Activated CD4-positive, alpha-beta memory T cell treated with anti-CD3 and anti-CD28 coated beads, Interleukin-2, amount 10 ng/mL, durations not matched to agents 7 days and 5 days (primary cell): ENCODE results near the gene OLFML2B. TPM values are rescaled to one million over a fixed set of nuclear protein-coding genes. Genes with fewer than 3 reads are reported as not detected.

ENCODE experiments used
- CTCF ChIA-PET: fragments of 350-600 bp; sonication (Branson Sonifier 250); formaldehyde crosslinking; loops from one replicate; lab custom pipeline; 2021; ENCODE audit warnings: antibody characterized with exemption, inconsistent platforms; lab: Charles Lee
- POLR2A ChIA-PET: fragments of 350-600 bp; sonication (Branson Sonifier 250); formaldehyde crosslinking; loops from one replicate; lab custom pipeline; 2021; ENCODE audit warnings: antibody characterized with exemption; lab: Charles Lee
- DNase-seq: peaks from one replicate; pipeline ENCODE4 v3.0.0-alpha.2; 2020
- H3K27ac Mint-ChIP-seq: one replicate; pipeline ENCODE4 v1.8.0; 2021; ENCODE audit warnings: mild to moderate bottlenecking, mixed read lengths
- H3K27me3 Mint-ChIP-seq: one replicate; pipeline ENCODE4 v1.8.0; 2021; ENCODE audit warnings: mixed read lengths
- H3K36me3 Mint-ChIP-seq: one replicate; pipeline ENCODE4 v1.8.0; 2021; ENCODE audit warnings: low read depth, mixed read lengths
- H3K4me1 Mint-ChIP-seq: one replicate; pipeline ENCODE4 v1.8.0; 2021; ENCODE audit warnings: mixed read lengths
- H3K4me3 Mint-ChIP-seq: one replicate; pipeline ENCODE4 v1.8.0; 2021; ENCODE audit warnings: mild to moderate bottlenecking, mixed read lengths
- H3K9me3 Mint-ChIP-seq: one replicate; pipeline ENCODE4 v1.8.0; 2021; ENCODE audit warnings: mixed read lengths
- total RNA-seq, 2 experiments: library from RNA; stranded (reverse); gene quantifications; one replicate each; pipeline ENCODE4 v1.2.3, GENCODE V29; 2021

OLFML2B gene
- total RNA-seq, 2 experiments from 2014 or later, result not detected

GRCh38 chr1:161956097-161956496, 67.6 kb downstream of the OLFML2B start:
- ChIA-PET CTCF (no interaction called here), POLR2A (no interaction called here)
- DNase-seq, result no peak
- Mint-ChIP-seq H3K4me1 (peaks cover 16% of the 10 kb centered on the region), H3K27me3 (no peaks in the 10 kb centered on the region), H3K27ac (no peak overlapping the region), H3K36me3 (peaks cover 18% of the 10 kb centered on the region), H3K4me3 (no peak overlapping the region), H3K9me3 (no peaks in the 10 kb centered on the region)

DNA sequence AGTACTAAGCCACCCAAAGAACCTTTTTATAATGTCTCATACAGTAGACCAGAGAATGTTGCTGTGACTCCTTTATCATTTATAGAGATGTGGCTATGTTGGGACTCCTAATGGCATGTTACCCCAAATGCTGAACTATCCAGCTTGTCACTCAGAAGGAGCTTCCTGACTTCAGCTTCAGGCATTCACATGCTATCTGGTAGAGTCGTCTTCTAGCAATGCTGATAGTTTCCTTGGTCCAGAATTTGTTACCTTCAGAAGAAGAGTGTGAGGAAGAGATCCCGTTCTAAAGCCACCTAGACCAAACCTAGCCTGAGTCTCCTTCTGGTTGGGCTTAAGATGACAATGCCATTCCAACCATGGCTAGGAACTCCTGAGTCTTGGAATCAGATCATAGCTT, 68.1 kb downstream of the OLFML2B start:
- ChIA-PET CTCF (no interaction called here), POLR2A (no interaction called here)
- H3K4me3 Mint-ChIP-seq, result no peak overlapping the region
- H3K27me3 Mint-ChIP-seq, result no peaks in the 10 kb centered on the region
- H3K9me3 Mint-ChIP-seq, result no peaks in the 10 kb centered on the region
- H3K36me3 Mint-ChIP-seq, result peaks cover 15% of the 10 kb centered on the region
- no peak overlapping the region for H3K27ac Mint-ChIP-seq
- no peak for DNase-seq
- H3K4me1 Mint-ChIP-seq, result peaks cover 15% of the 10 kb centered on the region

DNA sequence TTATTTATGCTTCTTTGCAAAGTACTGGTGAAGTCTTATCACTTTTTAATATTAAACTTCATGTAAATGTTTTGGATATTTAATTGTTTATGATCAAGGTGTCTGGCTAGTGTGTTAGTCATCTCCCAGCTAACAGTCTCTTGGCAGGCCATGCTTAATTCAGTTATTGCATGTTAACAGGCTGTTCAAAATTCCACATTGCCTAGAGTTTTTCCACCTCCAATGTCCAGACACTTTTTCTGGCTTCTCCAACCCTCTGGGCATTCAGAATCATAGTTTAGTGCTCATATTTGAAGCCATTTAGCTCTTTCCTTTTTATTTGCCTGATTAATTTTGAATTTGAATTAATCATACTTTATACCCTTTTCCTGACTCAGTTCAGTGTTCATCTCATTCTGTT, 69.2 kb downstream of the OLFML2B start:
- Mint-ChIP-seq H3K27me3 (no peaks in the 10 kb centered on the region), H3K4me1 (peaks cover 15% of the 10 kb centered on the region), H3K4me3 (no peak overlapping the region), H3K36me3 (peaks cover 12% of the 10 kb centered on the region), H3K27ac (no peak overlapping the region), H3K9me3 (no peaks in the 10 kb centered on the region)
- ChIA-PET POLR2A (no interaction called here), CTCF (interaction anchor here (0.6 kb wide), 1 partner anchor 83 kb away, joined by 3 read pairs; no protein-coding TSS in a partner anchor)
- no peak for DNase-seq

DNA sequence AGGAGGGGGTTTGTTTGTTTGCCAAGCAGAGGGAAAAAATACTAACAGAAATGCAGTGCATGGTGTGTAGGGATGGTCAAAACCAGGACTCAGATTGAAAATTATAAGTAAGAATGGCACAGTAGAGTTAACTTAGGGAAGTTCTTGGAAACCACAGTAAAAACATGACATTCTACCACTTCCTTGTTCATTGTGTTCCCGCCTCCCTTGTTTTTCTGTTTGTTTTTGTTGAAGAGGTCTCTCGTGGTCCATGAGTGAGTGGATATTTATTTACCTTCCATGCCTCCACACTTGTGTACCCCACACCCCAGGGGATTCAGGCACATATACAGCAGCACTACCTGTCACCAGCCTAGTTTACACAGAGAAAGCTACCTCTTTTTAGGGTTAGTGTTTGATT, 69.6 kb downstream of the OLFML2B start:
- H3K27me3 Mint-ChIP-seq, result no peaks in the 10 kb centered on the region

GRCh38 chr1:161953256-161953920, 70.3 kb downstream of the OLFML2B start:
- Mint-ChIP-seq H3K9me3 (no peaks in the 10 kb centered on the region), H3K4me3 (no peak overlapping the region), H3K36me3 (peaks cover 3% of the 10 kb centered on the region), H3K27me3 (no peaks in the 10 kb centered on the region), H3K4me1 (peaks cover 15% of the 10 kb centered on the region), H3K27ac (no peak overlapping the region)
- ChIA-PET CTCF (interaction anchor here (1.3 kb wide), 1 partner anchor 8 kb away, joined by 4 read pairs; no protein-coding TSS in a partner anchor), POLR2A (no interaction called here)
- no peak for DNase-seq

More for the DNA sequence above, 69.6 kb downstream of the OLFML2B start:
- no peak overlapping the region for H3K4me3 Mint-ChIP-seq
- peaks cover 15% of the 10 kb centered on the region for H3K4me1 Mint-ChIP-seq
- ChIA-PET CTCF (interaction anchor here (0.6 kb wide), 1 partner anchor 83 kb away, joined by 3 read pairs; no protein-coding TSS in a partner anchor), POLR2A (no interaction called here)
- DNase-seq, result no peak
- H3K27ac Mint-ChIP-seq, result no peak overlapping the region
- no peaks in the 10 kb centered on the region for H3K9me3 Mint-ChIP-seq
- H3K36me3 Mint-ChIP-seq, result peaks cover 10% of the 10 kb centered on the region

DNA sequence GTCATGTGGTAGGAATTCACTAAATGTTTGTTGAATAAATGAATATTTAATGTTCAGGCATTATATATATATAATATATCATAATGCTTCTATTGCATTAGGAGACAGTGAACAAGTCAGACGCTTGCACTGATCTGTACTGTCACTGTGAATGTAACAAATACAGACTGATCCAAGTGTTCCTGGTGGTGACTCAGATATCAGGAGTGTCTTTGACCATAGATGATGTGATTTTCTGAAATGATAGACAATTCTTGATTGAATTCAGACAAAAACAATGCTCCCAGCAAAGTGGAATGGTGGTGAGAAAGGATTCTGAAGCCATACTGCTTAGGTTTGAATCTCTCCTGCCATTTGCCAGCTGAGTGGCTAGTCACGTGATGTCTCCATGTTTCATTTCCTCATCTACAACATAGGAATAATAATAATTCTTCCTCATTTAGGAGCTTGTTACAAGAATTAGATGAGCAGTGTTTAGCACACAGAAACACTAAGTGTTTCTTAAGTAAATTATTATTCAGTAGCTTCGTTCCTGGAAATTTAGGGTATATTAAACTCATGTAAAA, 71.0 kb downstream of the OLFML2B start:
- no peak for DNase-seq
- ChIA-PET POLR2A (no interaction called here), CTCF (interaction anchor here (1.3 kb wide), 1 partner anchor 9 kb away, joined by 4 read pairs; no protein-coding TSS in a partner anchor)
- Mint-ChIP-seq H3K27ac (no peak overlapping the region), H3K9me3 (no peaks in the 10 kb centered on the region), H3K4me3 (no peak overlapping the region), H3K36me3 (peaks cover 3% of the 10 kb centered on the region), H3K4me1 (peaks cover 15% of the 10 kb centered on the region), H3K27me3 (no peaks in the 10 kb centered on the region)

GRCh38 chr1:161951646-161952045, 72.0 kb downstream of the OLFML2B start:
- POLR2A ChIA-PET, result no interaction called here
- no peak overlapping the region for H3K4me3 Mint-ChIP-seq
- peaks cover 7% of the 10 kb centered on the region for H3K36me3 Mint-ChIP-seq
- no peak for DNase-seq
- no peaks in the 10 kb centered on the region for H3K9me3 Mint-ChIP-seq
- H3K27ac Mint-ChIP-seq, result no peak overlapping the region
- H3K4me1 Mint-ChIP-seq, result peaks cover 15% of the 10 kb centered on the region
- CTCF ChIA-PET, result no interaction called here
- H3K27me3 Mint-ChIP-seq, result no peaks in the 10 kb centered on the region

DNA sequence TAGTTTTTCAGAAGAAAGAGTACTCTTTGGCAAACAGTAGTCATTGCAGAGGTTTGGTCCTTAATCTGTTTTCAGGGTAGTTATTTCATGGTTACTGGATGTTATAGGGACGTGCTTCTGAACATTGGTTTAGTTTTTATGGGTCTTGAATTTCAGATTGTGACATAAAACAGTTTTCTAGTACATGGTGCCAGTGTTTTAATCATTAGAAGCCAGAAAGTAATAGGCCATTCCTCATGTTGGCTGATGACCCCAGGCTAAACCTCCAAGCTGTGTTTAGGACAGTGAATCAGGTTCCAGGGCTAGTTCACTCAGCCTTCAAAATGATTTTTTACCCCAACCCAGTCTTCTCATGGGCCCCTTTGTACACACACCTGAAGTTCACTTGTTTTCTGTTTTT, 73.3 kb downstream of the OLFML2B start:
- POLR2A ChIA-PET, result no interaction called here
- CTCF ChIA-PET, result no interaction called here

DNA sequence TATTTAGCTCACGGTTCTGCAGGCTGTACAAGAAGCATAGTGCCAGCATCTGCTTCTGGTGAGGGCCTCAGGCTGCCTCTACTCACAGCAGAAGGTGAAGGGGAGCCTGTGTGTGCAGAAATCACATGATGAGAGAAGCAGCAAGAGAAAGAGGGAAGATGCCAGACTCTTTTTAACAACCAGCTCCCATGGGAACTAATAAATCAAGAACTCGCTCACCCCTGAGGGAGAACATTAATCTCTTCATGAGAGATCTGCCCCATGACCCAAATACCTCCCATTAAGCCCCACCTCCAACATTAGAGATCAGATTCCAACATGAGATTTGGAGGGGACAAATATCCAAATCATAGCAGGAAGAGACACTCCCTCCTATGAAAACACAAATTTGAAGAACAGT, 74.1 kb downstream of the OLFML2B start:
- DNase-seq, result no peak
- H3K27ac Mint-ChIP-seq, result no peak overlapping the region
- ChIA-PET POLR2A (no interaction called here), CTCF (no interaction called here)
- no peaks in the 10 kb centered on the region for H3K27me3 Mint-ChIP-seq
- H3K4me3 Mint-ChIP-seq, result no peak overlapping the region
- no peaks in the 10 kb centered on the region for H3K9me3 Mint-ChIP-seq
- peaks cover 12% of the 10 kb centered on the region for H3K4me1 Mint-ChIP-seq
- H3K36me3 Mint-ChIP-seq, result peaks cover 16% of the 10 kb centered on the region

More for the DNA sequence above, 73.3 kb downstream of the OLFML2B start:
- Mint-ChIP-seq H3K27ac (no peak overlapping the region), H3K27me3 (no peaks in the 10 kb centered on the region), H3K36me3 (peaks cover 10% of the 10 kb centered on the region), H3K4me1 (peaks cover 15% of the 10 kb centered on the region), H3K9me3 (no peaks in the 10 kb centered on the region), H3K4me3 (no peak overlapping the region)
- no peak for DNase-seq

DNA sequence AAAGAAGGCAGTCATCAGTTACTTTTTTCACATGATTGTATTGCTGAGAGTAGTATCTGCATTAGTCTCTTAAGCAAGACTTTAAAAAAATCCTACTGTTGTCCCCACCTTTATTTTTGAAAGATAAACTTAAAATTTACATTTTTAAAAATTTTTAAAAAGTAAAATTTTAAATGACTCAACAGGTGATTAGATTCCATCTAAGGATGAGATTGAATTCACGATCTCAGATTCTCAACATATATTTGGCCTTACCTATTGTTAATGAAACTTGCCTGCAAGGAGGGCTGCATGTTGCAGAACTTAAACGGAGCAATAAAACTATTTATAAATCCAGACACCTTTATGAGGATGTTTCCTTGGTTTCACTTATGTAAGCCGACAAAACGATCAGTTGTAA, 75.2 kb downstream of the OLFML2B start:
- POLR2A ChIA-PET, result no interaction called here
- no peak overlapping the region for H3K4me3 Mint-ChIP-seq

DNA sequence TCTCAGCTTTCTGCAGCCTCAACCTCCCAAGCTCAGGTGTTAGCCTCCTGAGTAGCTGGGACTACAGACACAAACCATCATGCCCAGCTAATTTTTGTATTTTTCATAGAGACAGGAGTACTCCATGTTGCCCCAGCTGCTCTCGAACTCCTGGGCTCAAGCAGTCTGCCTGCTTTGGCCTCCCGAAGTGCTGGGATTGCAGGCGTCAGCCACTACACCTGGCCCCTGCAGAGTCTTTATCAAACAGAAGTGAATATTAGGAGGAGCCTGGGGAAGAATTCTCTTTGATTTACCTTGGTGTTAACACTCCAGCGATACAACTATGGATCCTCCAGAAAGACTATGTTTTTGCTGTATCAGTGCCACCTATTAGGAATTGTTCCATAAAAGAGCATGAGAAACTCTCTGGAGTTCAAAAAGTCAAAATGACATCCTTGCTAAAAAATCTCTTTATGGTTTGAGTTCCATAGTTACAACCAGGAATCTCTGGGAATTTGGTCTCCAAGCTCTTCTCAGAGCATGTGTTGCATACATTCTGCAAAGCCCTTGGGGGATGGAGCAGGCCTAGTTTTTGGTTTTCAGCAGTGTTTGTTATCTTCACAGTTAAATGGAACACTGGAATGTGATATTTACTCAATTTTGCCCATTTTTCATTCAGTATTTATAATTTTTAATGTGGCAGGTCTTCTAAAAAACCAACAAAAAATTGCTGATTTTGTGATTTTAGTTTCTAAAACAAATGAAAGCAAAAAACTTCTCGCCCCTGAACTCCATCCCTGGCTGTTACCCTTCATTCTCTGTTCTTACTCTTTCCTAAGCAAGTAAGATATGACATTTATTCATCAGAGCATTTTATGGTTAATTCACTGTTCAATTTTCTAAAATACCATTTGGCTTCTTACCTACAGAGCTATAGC, 77.3 kb downstream of the OLFML2B start:
- no peaks in the 10 kb centered on the region for H3K27me3 Mint-ChIP-seq
- DNase-seq, result no peak
- H3K36me3 Mint-ChIP-seq, result peaks cover 27% of the 10 kb centered on the region
- H3K27ac Mint-ChIP-seq, result no peak overlapping the region
- ChIA-PET POLR2A (no interaction called here), CTCF (no interaction called here)
- no peaks in the 10 kb centered on the region for H3K9me3 Mint-ChIP-seq
- H3K4me1 Mint-ChIP-seq, result no peaks in the 10 kb centered on the region
- H3K4me3 Mint-ChIP-seq, result no peak overlapping the region

More for the DNA sequence above, 75.2 kb downstream of the OLFML2B start:
- CTCF ChIA-PET, result no interaction called here
- no peak overlapping the region for H3K27ac Mint-ChIP-seq
- H3K9me3 Mint-ChIP-seq, result no peaks in the 10 kb centered on the region
- H3K36me3 Mint-ChIP-seq, result peaks cover 23% of the 10 kb centered on the region
- no peak for DNase-seq
- no peaks in the 10 kb centered on the region for H3K27me3 Mint-ChIP-seq
- peaks cover 4% of the 10 kb centered on the region for H3K4me1 Mint-ChIP-seq

DNA sequence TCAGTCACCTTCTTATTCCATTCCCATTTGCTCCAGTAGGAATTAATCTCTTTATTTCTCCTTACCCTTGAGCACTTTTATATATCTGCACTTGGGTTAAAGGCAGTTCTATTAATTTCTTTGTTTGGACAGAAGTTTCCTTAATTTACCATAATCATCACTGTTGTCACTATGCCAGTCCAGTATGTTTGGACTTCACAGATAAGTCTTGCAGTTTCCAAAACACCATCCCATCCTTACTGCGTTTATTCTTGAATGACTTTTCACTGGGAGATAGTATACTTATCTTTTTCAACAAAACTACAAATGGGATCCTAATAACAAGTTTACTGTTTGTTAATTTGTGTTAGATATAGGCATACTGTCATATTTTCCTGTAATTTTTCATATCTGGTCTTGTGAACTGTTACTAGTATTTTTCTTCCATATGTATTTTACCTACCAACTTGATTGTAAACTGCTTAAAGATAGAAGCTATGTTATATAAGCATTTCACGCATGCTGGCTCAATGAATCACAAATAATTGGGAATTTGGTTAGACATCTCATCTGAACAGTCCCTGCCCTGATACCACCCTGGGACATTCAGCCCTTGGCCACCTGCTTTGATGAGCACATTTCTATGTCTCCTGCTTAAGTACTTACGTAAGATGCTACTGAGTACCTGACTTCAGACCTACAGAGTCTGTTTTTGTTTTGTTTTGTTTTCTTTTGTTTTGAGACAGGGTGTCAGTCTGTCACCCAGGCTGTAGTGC, 78.2 kb downstream of the OLFML2B start:
- POLR2A ChIA-PET, result no interaction called here
- CTCF ChIA-PET, result no interaction called here
- peaks cover 27% of the 10 kb centered on the region for H3K36me3 Mint-ChIP-seq

More for the DNA sequence above, 78.2 kb downstream of the OLFML2B start:
- H3K4me3 Mint-ChIP-seq, result no peak overlapping the region
- H3K27me3 Mint-ChIP-seq, result no peaks in the 10 kb centered on the region
- H3K27ac Mint-ChIP-seq, result no peak overlapping the region
- H3K4me1 Mint-ChIP-seq, result no peaks in the 10 kb centered on the region
- H3K9me3 Mint-ChIP-seq, result no peaks in the 10 kb centered on the region
- DNase-seq, result no peak
